ENCODE measurements around the gene COL9A3. TPM values are rescaled to one million over a fixed set of nuclear protein-coding genes. Genes with fewer than 3 reads are reported as not detected.

Gene COL9A3
- total and polyA plus RNA-seq, 2 of the 8 experiments (the other 6 are each of a cell fraction or from before 2014, with no cell fraction given): 21.7 to 80.1 TPM

DNA sequence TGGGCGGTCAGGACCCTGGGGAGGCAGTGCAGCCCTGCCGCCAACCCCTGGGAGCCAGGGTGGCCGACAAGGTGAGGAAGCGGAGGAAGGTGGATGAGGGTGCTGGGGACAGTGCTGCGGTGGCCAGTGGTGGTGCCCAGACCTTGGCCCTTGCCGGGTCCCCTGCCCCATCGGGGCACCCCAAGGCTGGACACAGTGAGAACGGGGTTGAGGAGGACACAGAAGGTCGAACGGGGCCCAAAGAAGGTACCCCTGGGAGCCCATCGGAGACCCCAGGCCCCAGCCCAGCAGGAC lies 4.0 kb upstream of the COL9A3 start:
- Histone ChIP-seq H3K4me3 (ENCODE audit: extremely low read depth in 1 of 4, insufficient read depth in 2 of 4, low read depth in 3 of 4, low read length in 4 of 4) (no peak overlapping the region), H3K36me3 (ENCODE audit: control insufficient read depth in 2 of 4, insufficient read depth in 4 of 4, low read length in 3 of 4) (peaks cover 0 to 19% (median 8%) of the 10 kb centered on the region in 4 experiments; a peak in 4 of 8 replicates), H3K4ac (replicated peaks; ENCODE audit: insufficient read length, low read depth, low read length) (no peak overlapping the region), H3K18ac (ENCODE audit: extremely low read depth, low read length) (no peak overlapping the region), H4K8ac (ENCODE audit: extremely low read depth, insufficient read depth, low read length) (no peak overlapping the region), H2AFZ (ENCODE audit: low read length) (no peak overlapping the region), H4K5ac (ENCODE audit: insufficient read length, low read depth, low read length) (no peak overlapping the region), H2BK5ac (ENCODE audit: low read depth, low read length) (no peak overlapping the region), H2BK12ac (ENCODE audit: low read depth, low read length) (no peak overlapping the region), H3K79me1 (ENCODE audit: low read depth, low read length) (no peaks in the 10 kb centered on the region), H3K27me3 (replicated peaks in 1 of 4; ENCODE audit: control insufficient read depth in 3 of 4, extremely low read depth in 1 of 4, insufficient read depth in 3 of 4, low read length in 3 of 4) (peaks cover 0 to 8% (median 2%) of the 10 kb centered on the region in 4 experiments; a peak in 2 of 7 replicates), H3K14ac (ENCODE audit: insufficient read length) (no peak overlapping the region), H3K4me2 (ENCODE audit: insufficient read depth in 1 of 2, low read depth in 2 of 2, low read length in 2 of 2) (no peak overlapping the region), H3K79me2 (ENCODE audit: control insufficient read depth in 1 of 2, insufficient read depth in 2 of 2, low read length in 2 of 2) (no peaks in the 10 kb centered on the region), H3K4me1 (replicated peaks in 1 of 4; ENCODE audit: control insufficient read depth in 3 of 4, insufficient read depth in 4 of 4, low read length in 3 of 4) (peaks cover 0 to 15% (median 10%) of the 10 kb centered on the region in 4 experiments; a peak in 5 of 7 replicates), H3K23ac (ENCODE audit: insufficient read length) (no peak overlapping the region), H3K23me2 (ENCODE audit: low read depth, low read length) (peaks cover 13% of the 10 kb centered on the region), H3K56ac (replicated peaks; ENCODE audit: insufficient read length, low read depth, low read length) (no peak overlapping the region), H3K9ac (replicated peaks in 1 of 4; ENCODE audit: extremely low read depth in 1 of 4, low read depth in 3 of 4, low read length in 3 of 4) (no peak overlapping the region), H3K27ac (ENCODE audit: low read depth, low read length) (no peak overlapping the region), H2BK120ac (replicated peaks; ENCODE audit: low read depth, low read length) (no peak overlapping the region), H2AK5ac (ENCODE audit: low read depth, low read length) (no peak overlapping the region), H3K9me3 (ENCODE audit: insufficient read depth in 2 of 2, low read depth in 1 of 2, low read length in 1 of 2) (no peaks in the 10 kb centered on the region), H4K20me1 (replicated peaks in 1 of 2; ENCODE audit: control insufficient read depth in 1 of 2, insufficient read depth in 2 of 2, low read length in 2 of 2) (peaks cover 0 to 7% of the 10 kb centered on the region in 2 experiments), H4K91ac (replicated peaks; ENCODE audit: insufficient read length, low read length) (no peak overlapping the region), H2BK15ac (ENCODE audit: low read length) (no peak overlapping the region), H2BK20ac (ENCODE audit: low read length) (no peak overlapping the region)
- ChIA-PET CTCF (ENCODE audit: partially characterized antibody) (no interaction called here), POLR2A (ENCODE audit: partially characterized antibody) (no interaction called here)
- DNase-seq (ENCODE audit: low read depth in 1 of 2, low spot score in 2 of 2): no peak
- WGBS, 2 experiments (ENCODE audit: extremely low coverage in 1 of 2, insufficient coverage in 1 of 2, insufficient read length in 1 of 2, insufficient replicate concordance in 2 of 2, low coverage in 1 of 2, low lambda C conversion rate in 2 of 2, missing lambda C conversion rate in 1 of 2): 98% methylated on average over 11 of the region's 11 CpGs; no CpG with 5 or more reads in 1 of the 2 experiments
- FAIRE-seq: no peak
- no peak for TF ChIP-seq CHD1 (IDR thresholded peaks at IDR 0.05; ENCODE audit: low read depth, low read length)
- no peak for TF ChIP-seq KDM1A (IDR thresholded peaks at IDR 0.05; ENCODE audit: borderline replicate concordance, low read length)
- TF ChIP-seq TAF1 (IDR thresholded peaks at IDR 0.05; ENCODE audit: low read depth, low read length): no peak
- no peak for TF ChIP-seq GABPA (IDR thresholded peaks at IDR 0.05; ENCODE audit: borderline replicate concordance, insufficient read depth, low read length)

Data from H1 (cell line).